MV-4-11 (cell line): ENCODE results near the gene GET4.
"Not testable (repeated sequence)": the region's sequence is repeated elsewhere in the genome, so short reads cannot be mapped to it uniquely, and the experiment has no call there.

Experiments
- DNase-seq: peaks from one replicate; lab custom pipeline; 2025; lab: John Stamatoyannopoulos, UW

Gene GET4

DNA sequence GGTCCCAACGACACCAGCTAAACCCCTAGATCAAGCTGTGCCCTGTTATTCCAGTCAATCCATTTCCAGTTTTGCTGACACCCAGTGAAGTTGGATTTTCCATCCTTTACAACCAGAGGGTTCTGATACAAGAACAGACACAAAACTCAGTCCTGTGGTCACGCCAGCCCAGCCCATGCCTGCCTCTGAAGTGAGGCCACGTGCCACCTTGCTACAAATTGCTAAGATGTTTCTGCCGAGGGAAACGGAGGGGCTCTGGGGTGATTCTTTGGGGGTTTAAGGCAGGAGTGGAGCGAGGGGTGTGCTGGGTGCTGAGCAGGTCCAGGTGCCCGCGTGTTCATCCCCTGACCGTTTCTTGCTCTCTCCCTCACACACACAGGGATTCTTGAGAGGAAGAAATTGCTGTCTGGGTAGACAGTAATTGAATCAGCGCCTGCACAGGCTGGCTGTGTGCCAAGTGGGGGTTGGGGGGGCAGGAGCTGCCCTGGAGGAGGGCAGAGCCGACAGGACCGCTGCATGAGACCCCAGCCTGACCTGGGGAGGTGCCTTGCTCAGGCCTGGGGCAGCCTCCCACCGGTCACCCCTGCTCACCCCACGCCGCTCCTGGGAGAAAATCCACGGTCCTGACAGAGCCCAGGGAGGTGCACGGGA, 40.1 kb downstream of the GET4 start:
- DNase-seq, result no peak

GRCh38 chr7:917255-918117, 41.1 kb downstream of the GET4 start:
- DNase-seq, result no peak

- no peak for DNase-seq
These were observed 41.7 kb downstream of the GET4 start for GRCh38 chr7:918118-918425.

DNA sequence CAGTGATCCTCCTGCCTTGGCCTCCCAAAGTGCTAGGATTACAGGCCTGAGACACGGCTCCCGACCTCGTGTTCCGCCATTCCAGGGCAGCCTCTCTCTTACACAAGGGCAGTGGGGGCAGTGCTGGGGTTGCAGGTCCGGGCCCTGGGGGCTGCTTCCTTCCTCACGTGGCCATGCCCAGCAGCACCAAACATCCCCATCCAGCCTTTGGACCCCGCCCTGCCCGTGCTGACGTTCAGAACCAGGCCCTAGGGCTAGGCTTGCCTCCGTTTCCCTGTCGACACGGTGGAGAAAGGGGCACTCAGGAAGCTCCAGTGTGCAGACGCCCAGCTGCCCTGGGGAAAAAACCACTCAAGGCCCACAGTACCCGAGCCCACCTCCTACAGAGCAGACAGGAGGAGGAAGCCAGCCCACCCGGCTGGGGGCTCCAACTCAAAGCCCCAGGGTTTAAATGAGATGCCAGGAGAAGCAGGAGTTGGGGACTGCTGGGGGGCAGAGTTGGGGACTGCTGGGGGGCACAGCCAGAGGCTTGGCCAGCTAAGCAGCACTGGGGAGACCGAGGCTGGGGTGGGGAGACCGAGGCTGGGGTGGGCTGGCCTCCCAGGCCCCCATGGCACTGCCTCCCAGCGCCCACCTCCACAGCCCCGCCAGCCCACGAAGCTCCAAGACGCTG, 42.2 kb downstream of the GET4 start:
- DNase-seq, result no peak

GRCh38 chr7:919114-919442, 42.7 kb downstream of the GET4 start:
- no peak for DNase-seq

DNA sequence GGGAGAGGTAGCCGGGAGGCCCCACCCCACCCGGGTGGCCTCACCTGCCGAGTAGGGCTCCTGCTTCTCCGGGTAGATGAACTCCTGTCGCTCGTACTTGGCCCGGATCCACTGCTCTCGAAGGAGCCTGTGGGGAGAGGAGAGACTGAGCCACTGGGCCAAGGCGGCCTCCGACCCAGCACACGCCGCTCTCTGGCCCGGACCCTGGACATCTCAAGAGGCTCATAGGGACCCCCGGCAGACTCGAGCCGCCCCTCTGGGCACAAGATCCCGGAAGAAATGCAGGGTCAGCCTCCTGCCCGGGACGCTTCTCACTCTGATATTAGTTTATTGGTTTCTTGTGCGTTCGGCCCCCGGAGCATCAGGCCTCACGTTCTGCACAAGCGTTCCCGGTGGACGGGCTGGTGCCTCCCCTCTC, 43.6 kb downstream of the GET4 start:
- no peak for DNase-seq

DNA sequence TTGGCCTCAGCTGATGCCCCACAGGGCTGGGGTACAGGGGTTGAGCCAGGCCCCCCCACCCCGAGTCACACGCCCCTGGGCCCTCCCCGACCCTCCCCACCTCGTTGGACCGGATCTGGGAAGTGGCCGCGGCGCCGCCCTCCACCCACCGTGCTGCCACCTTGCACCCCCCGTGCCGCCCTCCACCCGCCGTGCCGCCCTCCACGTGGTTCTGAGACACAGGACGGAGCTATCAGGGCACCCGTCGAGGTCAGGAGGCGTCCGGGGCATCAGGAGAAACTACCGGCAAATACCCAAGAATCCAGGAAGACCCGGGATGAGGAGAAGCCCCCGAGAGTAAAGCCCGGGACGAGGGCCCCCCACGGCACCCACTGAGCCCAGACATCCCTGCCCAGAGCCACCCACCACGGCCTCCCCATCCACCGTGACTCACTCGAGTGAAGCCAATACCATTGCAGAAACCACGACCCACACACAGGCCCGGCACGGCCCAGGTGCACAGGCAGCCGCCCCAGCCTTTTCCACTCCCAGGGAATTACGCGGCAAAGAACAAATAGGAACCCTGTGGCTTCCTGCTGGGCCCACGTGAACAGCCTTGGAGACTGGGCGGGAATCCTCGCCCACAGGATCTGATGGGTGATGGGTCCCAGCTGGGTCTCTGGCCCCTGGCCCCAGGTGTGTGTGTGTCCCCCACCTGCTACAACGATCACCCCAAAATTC, 44.2 kb downstream of the GET4 start:
- DNase-seq, result no peak

DNA sequence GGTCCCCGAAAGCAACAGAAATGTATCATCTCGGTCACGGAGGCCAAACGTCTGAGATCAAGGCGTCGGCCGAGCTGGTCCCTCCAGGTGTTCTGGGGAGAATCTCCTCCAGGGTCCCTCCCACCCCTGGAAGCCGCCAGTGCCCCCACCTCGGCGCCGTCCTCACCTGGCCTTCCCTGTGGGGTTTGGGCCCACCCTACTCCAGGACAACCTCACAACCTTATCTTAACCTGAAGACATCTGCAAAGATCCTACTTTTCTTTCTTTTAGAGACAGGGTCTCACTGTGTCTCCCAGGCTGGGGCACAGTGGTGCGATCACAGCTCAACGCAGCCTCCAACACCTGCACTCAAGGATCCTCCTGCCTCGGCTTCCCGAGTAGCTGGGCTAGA, 44.7 kb downstream of the GET4 start:
- no peak for DNase-seq

DNA sequence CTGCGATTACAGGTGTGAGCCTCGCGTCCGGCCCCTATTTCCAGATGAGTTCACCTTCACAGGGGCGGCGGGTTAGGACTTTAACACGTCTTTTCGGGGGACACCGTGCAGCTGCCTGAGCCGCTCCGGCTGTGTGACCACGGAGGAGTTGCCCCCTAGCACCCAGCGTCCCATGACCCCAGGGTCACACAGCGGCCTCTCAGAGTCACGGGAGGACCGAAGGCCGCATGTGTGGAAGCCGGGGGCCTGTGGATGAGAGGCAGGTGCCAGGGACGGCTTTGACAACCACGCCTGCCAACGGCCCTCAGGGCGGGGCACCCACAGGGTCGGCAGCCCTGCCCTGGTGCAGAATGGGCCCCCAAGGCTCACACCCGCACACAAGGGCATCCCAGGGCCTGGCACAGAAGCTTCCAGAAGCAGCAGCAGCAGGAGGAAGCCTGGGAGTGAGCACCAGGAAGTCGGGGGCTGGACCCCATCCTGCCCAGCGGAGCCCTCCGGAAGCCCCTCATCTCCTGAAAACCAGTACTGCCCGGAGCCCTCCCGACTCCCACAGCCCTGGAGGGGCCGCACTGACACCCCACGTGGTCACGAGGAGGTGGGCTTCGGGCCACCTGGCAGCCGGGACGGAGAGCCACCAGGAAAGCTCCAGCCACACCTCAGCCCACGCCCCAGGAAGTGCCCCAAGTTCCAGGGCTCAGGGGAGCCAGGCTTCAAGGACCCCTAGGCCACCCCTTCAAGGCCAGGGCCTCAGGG, 45.4 kb downstream of the GET4 start:
- no peak for DNase-seq

GRCh38 chr7:922334-923107, 46.2 kb downstream of the GET4 start:
- DNase-seq, result peak; percentile 41

GRCh38 chr7:923108-924041, 47.0 kb downstream of the GET4 start:
- peak; percentile 96 for DNase-seq

DNA sequence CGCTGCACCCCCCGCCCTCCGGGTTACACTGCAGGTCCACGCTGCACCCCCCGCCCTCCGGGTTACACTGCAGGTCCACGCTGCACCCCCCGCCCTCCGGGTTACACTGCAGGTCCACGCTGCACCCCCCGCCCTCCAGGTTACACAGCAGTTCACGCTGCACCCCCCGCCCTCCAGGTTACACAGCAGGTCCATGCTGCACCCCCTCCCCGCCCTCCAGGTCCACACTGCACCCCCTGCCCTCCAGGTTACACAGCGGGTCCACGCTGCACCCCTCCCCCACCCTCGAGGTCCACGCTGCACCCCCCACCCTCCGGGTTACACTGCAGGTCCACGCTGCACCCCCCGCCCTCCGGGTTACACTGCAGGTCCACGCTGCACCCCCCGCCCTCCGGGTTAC, 47.7 kb downstream of the GET4 start:
- not testable (repeated sequence) for DNase-seq

GRCh38 chr7:924541-925231, 48.3 kb downstream of the GET4 start:
- DNase-seq, result peak; percentile 82

- peak; percentile 62 for DNase-seq
These were observed 49.2 kb downstream of the GET4 start for GRCh38 chr7:925601-926000.

GRCh38 chr7:926061-927030, 50.0 kb downstream of the GET4 start:
- DNase-seq, result no peak

DNA sequence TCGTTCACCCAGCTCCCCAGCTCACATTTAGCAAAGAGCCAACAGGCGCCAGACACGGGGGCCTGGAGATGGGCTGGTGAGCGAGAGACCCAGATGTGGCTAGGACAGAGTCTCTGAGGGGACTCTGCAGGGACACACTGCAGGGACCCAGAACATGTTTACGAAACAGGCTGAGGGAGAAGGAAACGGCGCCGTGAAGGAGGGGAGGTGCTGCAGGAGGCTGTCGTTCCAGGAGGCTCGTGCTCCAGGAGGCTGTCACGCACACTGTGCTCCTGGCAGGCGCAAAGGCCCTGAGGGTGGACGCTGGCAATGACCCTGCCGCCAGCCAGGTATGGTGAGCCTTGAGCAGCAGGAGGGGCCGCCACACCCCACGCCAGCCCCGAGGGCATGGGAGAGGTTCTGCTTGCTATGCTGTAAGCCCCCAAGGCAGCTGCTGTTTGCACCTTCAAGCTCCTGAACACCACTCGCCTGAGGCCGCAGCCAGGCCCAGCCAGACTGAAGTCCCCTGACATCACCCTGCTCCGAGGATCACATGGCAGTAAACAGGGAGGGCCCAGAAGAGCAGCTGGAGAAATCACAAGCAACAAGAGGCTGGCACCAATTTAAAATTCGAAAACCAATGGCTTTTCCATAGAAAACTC, 50.8 kb downstream of the GET4 start:
- no peak for DNase-seq

DNA sequence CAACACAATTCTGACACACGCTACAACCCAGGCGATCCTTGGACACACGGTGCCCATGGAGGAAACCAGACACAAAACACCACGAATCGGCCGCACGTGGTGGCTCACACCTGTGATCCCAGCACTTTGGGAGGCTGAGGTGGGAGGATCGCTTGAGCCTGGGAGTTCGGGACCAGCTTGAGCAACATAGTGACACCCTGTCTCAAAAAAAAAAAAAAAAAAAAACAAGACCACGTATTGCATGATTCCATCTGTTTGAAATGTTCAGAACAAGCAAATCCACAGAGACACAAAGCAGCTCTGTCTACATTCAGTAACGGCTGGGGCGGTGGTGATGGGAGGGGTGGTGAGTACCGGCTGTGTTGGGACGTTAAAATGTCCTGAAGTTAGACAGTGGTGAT, 53.0 kb downstream of the GET4 start:
- DNase-seq, result no peak
